Measurements from ENCODE around the gene STT3B. TPM values are rescaled to one million over a fixed set of nuclear protein-coding genes. Genes with fewer than 3 reads are reported as not detected.

STT3B gene
- total and polyA plus RNA-seq, 2 of the 13 experiments (the other 11 are each of a cell fraction or from before 2014, with no cell fraction given), result 85.0 to 205 TPM

- TF ChIP-seq ZXDC (CRISPR knock-in tag; IDR thresholded peaks at IDR 0.05) (no peak), ZNF709 (CRISPR knock-in tag; IDR thresholded peaks at IDR 0.05) (no peak), NR2C2 (CRISPR knock-in tag; IDR thresholded peaks at IDR 0.05; ENCODE audit: borderline replicate concordance) (no peak), ZNF101 (CRISPR knock-in tag; IDR thresholded peaks at IDR 0.05; ENCODE audit: borderline replicate concordance, low read depth) (no peak), NR2F2 (IDR thresholded peaks at IDR 0.05; ENCODE audit: borderline replicate concordance, low read depth) (no peak), RFXANK (CRISPR knock-in tag; IDR thresholded peaks at IDR 0.05) (no peak), THAP8 (CRISPR knock-in tag; IDR thresholded peaks at IDR 0.05; ENCODE audit: borderline replicate concordance) (no peak), NFKB2 (CRISPR knock-in tag; IDR thresholded peaks at IDR 0.05; ENCODE audit: borderline replicate concordance) (no peak), HMGXB4 (CRISPR knock-in tag; IDR thresholded peaks at IDR 0.05; ENCODE audit: borderline replicate concordance in 1 of 2, low read depth in 1 of 2) (no peak), SKIL (CRISPR knock-in tag; IDR thresholded peaks at IDR 0.05; ENCODE audit: borderline replicate concordance) (no peak), ZNF780A (CRISPR knock-in tag; IDR thresholded peaks at IDR 0.05) (no peak), SOX13 (IDR thresholded peaks at IDR 0.05) (no peak), SOX13 (CRISPR knock-in tag; conservative IDR thresholded peaks at IDR 0.05 in 1 of 2, IDR thresholded peaks at IDR 0.05 in 1 of 2) (no peak), TOE1 (CRISPR knock-in tag; IDR thresholded peaks at IDR 0.05) (no peak)
- H3K27ac ChIP-seq (ENCODE audit: extremely low read length, insufficient read depth, low read length), result no peak overlapping the region
- FAIRE-seq (no peak), ATAC-seq (no peak), DNase-seq (ENCODE audit: low spot score) (no peak)
- peaks cover 4 to 29% of the 10 kb centered on the region in 2 experiments for H3K36me3 ChIP-seq (replicated peaks in 1 of 2; ENCODE audit: control insufficient read depth in 1 of 2, insufficient read depth in 2 of 2, low read length in 2 of 2)
- no peaks in the 10 kb centered on the region for H3K27me3 ChIP-seq (ENCODE audit: control insufficient read depth in 1 of 2, insufficient read depth in 2 of 2, low read length in 2 of 2)
- no TSS peak for BruUV-seq (replicated peaks)
- in situ Hi-C loops (cut with HindIII; ENCODE audit: extremely low pct_ligation_motif_present, low pct_unique_long_range_greater_than_20kb), result no loop called here
- H3K79me2 ChIP-seq (ENCODE audit: insufficient read depth, low read length), result no peaks in the 10 kb centered on the region
- H3K9me3 ChIP-seq (ENCODE audit: low read length), result no peaks in the 10 kb centered on the region
- ChIA-PET POLR2A (no interaction called here), CTCF (ENCODE audit: low intra/inter-chr PET ratio, low total read pairs) (no interaction called here)
- H3K4me3 ChIP-seq (replicated peaks in 1 of 3; ENCODE audit: insufficient read depth in 1 of 3, low read depth in 2 of 3, low read length in 3 of 3), result no peak overlapping the region
- H2AFZ ChIP-seq (ENCODE audit: low read length), result no peak overlapping the region
- no peaks in the 10 kb centered on the region for H4K20me1 ChIP-seq (ENCODE audit: insufficient read depth, low read length)
- H3K4me1 ChIP-seq (ENCODE audit: insufficient read depth, low read length), result peaks cover 26% of the 10 kb centered on the region
- WGBS (ENCODE audit: low lambda C conversion rate), result 94% methylated on average over 2 of the region's 2 CpGs
- intact Hi-C loops (cut with micrococcal nuclease; ENCODE audit: unreplicated experiment), result no loop called here
- no peak overlapping the region for H3K4me2 ChIP-seq (ENCODE audit: low read depth, low read length)
- no peak overlapping the region for H3K9ac ChIP-seq (ENCODE audit: insufficient read depth, low read depth, low read length)
These were observed 101.8 kb downstream of the STT3B start for GRCh38 chr3:31634476-31634875.
